Measurements from ENCODE around the gene CAMP.

Gene CAMP

GRCh38 chr3:48220746-48221145 lies 2.5 kb upstream of the CAMP start:
- Mint-ChIP-seq H3K27ac (no peak overlapping the region), H3K9me3 (no peaks in the 10 kb centered on the region), H3K27me3 (no peaks in the 10 kb centered on the region), H3K4me3 (no peak overlapping the region), H3K36me3 (no peaks in the 10 kb centered on the region), H3K4me1 (peaks cover 39% of the 10 kb centered on the region)
- DNase-seq (ENCODE audit: low spot score in 2 of 2): no peak
- ATAC-seq (ENCODE audit: low read depth): no peak

- Mint-ChIP-seq H3K4me1 (peaks cover 49% of the 10 kb centered on the region), H3K4me3 (no peak overlapping the region), H3K27ac (peak overlapping the region; percentile 59)
These were observed 2.3 kb downstream of the CAMP start for GRCh38 chr3:48225587-48225986.

GRCh38 chr3:48226939-48227338 lies 3.6 kb downstream of the CAMP start:
- DNase-seq (ENCODE audit: low spot score in 2 of 2): no peak
- ATAC-seq (ENCODE audit: low read depth): peak; percentile 61
- H3K27ac Mint-ChIP-seq: peak overlapping the region; percentile 74
- no peaks in the 10 kb centered on the region for H3K36me3 Mint-ChIP-seq
- H3K9me3 Mint-ChIP-seq: no peaks in the 10 kb centered on the region
- H3K27me3 Mint-ChIP-seq: no peaks in the 10 kb centered on the region
- H3K4me3 Mint-ChIP-seq: peak overlapping the region; percentile 53
- peaks cover 43% of the 10 kb centered on the region for H3K4me1 Mint-ChIP-seq

More at GRCh38 chr3:48225587-48225986, 2.3 kb downstream of the CAMP start:
- DNase-seq (ENCODE audit: low spot score in 2 of 2) (no peak), ATAC-seq (ENCODE audit: low read depth) (no peak)
- Mint-ChIP-seq H3K9me3 (no peaks in the 10 kb centered on the region), H3K36me3 (no peaks in the 10 kb centered on the region), H3K27me3 (no peaks in the 10 kb centered on the region)

GRCh38 chr3:48232232-48232631 lies 8.9 kb downstream of the CAMP start:
- H3K27ac Mint-ChIP-seq: no peak overlapping the region
- no peak for ATAC-seq (ENCODE audit: low read depth)
- H3K4me3 Mint-ChIP-seq: peak overlapping the region; percentile 55

GRCh38 chr3:48232734-48233133 lies 9.4 kb downstream of the CAMP start:
- peak overlapping the region; percentile 45 for H3K27ac Mint-ChIP-seq
- H3K27me3 Mint-ChIP-seq: no peaks in the 10 kb centered on the region
- H3K9me3 Mint-ChIP-seq: no peaks in the 10 kb centered on the region
- H3K36me3 Mint-ChIP-seq: no peaks in the 10 kb centered on the region
- peaks cover 19% of the 10 kb centered on the region for H3K4me1 Mint-ChIP-seq
- ATAC-seq (ENCODE audit: low read depth) (peak; percentile 99), DNase-seq (ENCODE audit: low spot score in 2 of 2) (peak; percentile 53 to 58)
- H3K4me3 Mint-ChIP-seq: peak overlapping the region; percentile 55

More at GRCh38 chr3:48232232-48232631, 8.9 kb downstream of the CAMP start:
- no peak for DNase-seq (ENCODE audit: low spot score in 2 of 2)
- H3K36me3 Mint-ChIP-seq: no peaks in the 10 kb centered on the region
- peaks cover 21% of the 10 kb centered on the region for H3K4me1 Mint-ChIP-seq
- no peaks in the 10 kb centered on the region for H3K9me3 Mint-ChIP-seq
- H3K27me3 Mint-ChIP-seq: no peaks in the 10 kb centered on the region

- Mint-ChIP-seq H3K4me3 (no peak overlapping the region), H3K4me1 (peaks cover 19% of the 10 kb centered on the region), H3K36me3 (no peaks in the 10 kb centered on the region), H3K9me3 (no peaks in the 10 kb centered on the region), H3K27ac (peak overlapping the region; percentile 45), H3K27me3 (no peaks in the 10 kb centered on the region)
- no peak for DNase-seq (ENCODE audit: low spot score in 2 of 2)
- no peak for ATAC-seq (ENCODE audit: low read depth)
These were observed 10.2 kb downstream of the CAMP start for GRCh38 chr3:48233542-48233941.

GRCh38 chr3:48236531-48236930 lies 13.2 kb downstream of the CAMP start:
- Mint-ChIP-seq H3K36me3 (no peaks in the 10 kb centered on the region), H3K9me3 (no peaks in the 10 kb centered on the region), H3K27ac (no peak overlapping the region), H3K4me3 (no peak overlapping the region), H3K27me3 (no peaks in the 10 kb centered on the region), H3K4me1 (peaks cover 16% of the 10 kb centered on the region)
- DNase-seq (ENCODE audit: low spot score in 2 of 2) (no peak), ATAC-seq (ENCODE audit: low read depth) (no peak)

- Mint-ChIP-seq H3K27ac (no peak overlapping the region), H3K27me3 (no peaks in the 10 kb centered on the region), H3K4me1 (no peaks in the 10 kb centered on the region), H3K9me3 (no peaks in the 10 kb centered on the region), H3K4me3 (no peak overlapping the region), H3K36me3 (no peaks in the 10 kb centered on the region)
- ATAC-seq (ENCODE audit: low read depth) (no peak), DNase-seq (ENCODE audit: low spot score in 2 of 2) (no peak)
These were observed 15.3 kb downstream of the CAMP start for GRCh38 chr3:48238531-48239085.

GRCh38 chr3:48240000-48240963 lies 17.0 kb downstream of the CAMP start:
- no peaks in the 10 kb centered on the region for H3K9me3 Mint-ChIP-seq
- peak overlapping the region; percentile 91 for H3K4me3 Mint-ChIP-seq
- no peak for DNase-seq (ENCODE audit: low spot score in 2 of 2)
- no peaks in the 10 kb centered on the region for H3K36me3 Mint-ChIP-seq
- H3K27ac Mint-ChIP-seq: peak overlapping the region; percentile 92
- H3K27me3 Mint-ChIP-seq: no peaks in the 10 kb centered on the region
- H3K4me1 Mint-ChIP-seq: peaks cover 2% of the 10 kb centered on the region
- no peak for ATAC-seq (ENCODE audit: low read depth)

- no peaks in the 10 kb centered on the region for H3K27me3 Mint-ChIP-seq
These were observed 18.6 kb downstream of the CAMP start for GRCh38 chr3:48241796-48242455.

GRCh38 chr3:48243886-48244285 lies 20.6 kb downstream of the CAMP start:
- H3K4me1 Mint-ChIP-seq: peaks cover 7% of the 10 kb centered on the region
- ATAC-seq (ENCODE audit: low read depth) (no peak), DNase-seq (ENCODE audit: low spot score in 2 of 2) (no peak)
- H3K36me3 Mint-ChIP-seq: peaks cover 5% of the 10 kb centered on the region
- H3K9me3 Mint-ChIP-seq: no peaks in the 10 kb centered on the region
- H3K27me3 Mint-ChIP-seq: no peaks in the 10 kb centered on the region
- no peak overlapping the region for H3K4me3 Mint-ChIP-seq
- H3K27ac Mint-ChIP-seq: peak overlapping the region; percentile 13

More at GRCh38 chr3:48241796-48242455, 18.6 kb downstream of the CAMP start:
- DNase-seq (ENCODE audit: low spot score in 2 of 2) (no peak), ATAC-seq (ENCODE audit: low read depth) (no peak)
- Mint-ChIP-seq H3K27ac (peak overlapping the region; percentile 92), H3K9me3 (no peaks in the 10 kb centered on the region), H3K4me3 (peak overlapping the region; percentile 91), H3K36me3 (no peaks in the 10 kb centered on the region), H3K4me1 (peaks cover 2% of the 10 kb centered on the region)

- H3K4me1 Mint-ChIP-seq: peaks cover 7% of the 10 kb centered on the region
- no peak for DNase-seq (ENCODE audit: low spot score in 2 of 2)
- H3K27ac Mint-ChIP-seq: peak overlapping the region; percentile 13
These were observed 21.2 kb downstream of the CAMP start for GRCh38 chr3:48244461-48244860.

GRCh38 chr3:48245136-48245535 lies 21.8 kb downstream of the CAMP start:
- ATAC-seq (ENCODE audit: low read depth) (no peak), DNase-seq (ENCODE audit: low spot score in 2 of 2) (no peak)
- H3K27ac Mint-ChIP-seq: peak overlapping the region; percentile 75
- no peaks in the 10 kb centered on the region for H3K27me3 Mint-ChIP-seq
- no peak overlapping the region for H3K4me3 Mint-ChIP-seq
- no peaks in the 10 kb centered on the region for H3K9me3 Mint-ChIP-seq
- H3K36me3 Mint-ChIP-seq: peaks cover 9% of the 10 kb centered on the region
- H3K4me1 Mint-ChIP-seq: peaks cover 7% of the 10 kb centered on the region

More at GRCh38 chr3:48244461-48244860, 21.2 kb downstream of the CAMP start:
- no peaks in the 10 kb centered on the region for H3K27me3 Mint-ChIP-seq
- H3K4me3 Mint-ChIP-seq: no peak overlapping the region
- no peaks in the 10 kb centered on the region for H3K9me3 Mint-ChIP-seq
- ATAC-seq (ENCODE audit: low read depth): no peak
- H3K36me3 Mint-ChIP-seq: peaks cover 7% of the 10 kb centered on the region

- ATAC-seq (ENCODE audit: low read depth) (peak; percentile 45), DNase-seq (ENCODE audit: low spot score in 2 of 2) (no peak)
- H3K4me3 Mint-ChIP-seq: no peak overlapping the region
- H3K27ac Mint-ChIP-seq: peak overlapping the region; percentile 65
- peaks cover 12% of the 10 kb centered on the region for H3K36me3 Mint-ChIP-seq
- peaks cover 10% of the 10 kb centered on the region for H3K4me1 Mint-ChIP-seq
- no peaks in the 10 kb centered on the region for H3K27me3 Mint-ChIP-seq
- H3K9me3 Mint-ChIP-seq: no peaks in the 10 kb centered on the region
These were observed 24.1 kb downstream of the CAMP start for GRCh38 chr3:48247401-48247811.
